RWPE2 (cell line): ENCODE results near the gene C3orf80.
"Not testable (repeated sequence)": the region's sequence is repeated elsewhere in the genome, so short reads cannot be mapped to it uniquely, and the experiment has no call there.

Experiments
- ATAC-seq: fragments of 200-7000 bp; cut with Tn5 transposase; 3 replicates; pipeline ENCODE4 v1.9.1; 2021; ENCODE audit warnings: low read depth
- DNase-seq: peaks from one replicate; pipeline ENCODE4 v3.0.0-alpha.2; 2020; ENCODE audit warnings: low spot score
- H3K27ac ChIP-seq: fragments of 450-650 bp; 2 replicates; pipeline ENCODE4 v1.5.1; 2017; ENCODE audit warnings: mild to moderate bottlenecking; ENCODE audit not compliant: poor library complexity, severe bottlenecking
- H3K27me3 ChIP-seq: fragments of 250-450 bp; sonication (Bioruptor Pico); 2 replicates; pipeline ENCODE4 v1.5.1; 2021; ENCODE audit warnings: mild to moderate bottlenecking, moderate library complexity; ENCODE audit not compliant: insufficient read depth, poor library complexity, severe bottlenecking
- H3K36me3 ChIP-seq: fragments of 250-450 bp; sonication (Bioruptor Pico); 2 replicates; pipeline ENCODE4 v1.5.1; 2020; ENCODE audit warnings: low read depth, mild to moderate bottlenecking, moderate library complexity
- H3K4me1 ChIP-seq: fragments of 250-450 bp; sonication (Bioruptor Pico); 2 replicates; pipeline ENCODE4 v1.5.1; 2021; ENCODE audit warnings: mild to moderate bottlenecking, moderate library complexity; ENCODE audit not compliant: insufficient read depth, poor library complexity, severe bottlenecking
- H3K4me3 ChIP-seq: fragments of 250-450 bp; sonication (Bioruptor Pico); 2 replicates; pipeline ENCODE4 v1.5.1; 2021; ENCODE audit warnings: mild to moderate bottlenecking, moderate library complexity; ENCODE audit not compliant: severe bottlenecking
- H3K9me3 ChIP-seq: fragments of 250-450 bp; sonication (Bioruptor Pico); 2 replicates; pipeline ENCODE4 v1.5.1; 2021; ENCODE audit warnings: mild to moderate bottlenecking, moderate library complexity; ENCODE audit not compliant: severe bottlenecking
- TF ChIP-seq, protein P1 (sequence below): fragments of 450-650 bp; IDR thresholded peaks from one replicate; pipeline ENCODE4 v1.5.1; 2017; ENCODE audit warnings: mild to moderate bottlenecking, moderate library complexity; ENCODE audit not compliant: poor library complexity, severe bottlenecking

The C3orf80 gene

GRCh38 chr3:160199108-160199507 lies 26.1 kb upstream of the C3orf80 start:
- ATAC-seq (no peak), DNase-seq (no peak)
- Histone ChIP-seq H3K9me3 (no peaks in the 10 kb centered on the region), H3K4me1 (no peaks in the 10 kb centered on the region), H3K4me3 (no peak overlapping the region), H3K36me3 (no peaks in the 10 kb centered on the region), H3K27me3 (no peaks in the 10 kb centered on the region), H3K27ac (no peak overlapping the region)
- TF ChIP-seq, protein P1, sequence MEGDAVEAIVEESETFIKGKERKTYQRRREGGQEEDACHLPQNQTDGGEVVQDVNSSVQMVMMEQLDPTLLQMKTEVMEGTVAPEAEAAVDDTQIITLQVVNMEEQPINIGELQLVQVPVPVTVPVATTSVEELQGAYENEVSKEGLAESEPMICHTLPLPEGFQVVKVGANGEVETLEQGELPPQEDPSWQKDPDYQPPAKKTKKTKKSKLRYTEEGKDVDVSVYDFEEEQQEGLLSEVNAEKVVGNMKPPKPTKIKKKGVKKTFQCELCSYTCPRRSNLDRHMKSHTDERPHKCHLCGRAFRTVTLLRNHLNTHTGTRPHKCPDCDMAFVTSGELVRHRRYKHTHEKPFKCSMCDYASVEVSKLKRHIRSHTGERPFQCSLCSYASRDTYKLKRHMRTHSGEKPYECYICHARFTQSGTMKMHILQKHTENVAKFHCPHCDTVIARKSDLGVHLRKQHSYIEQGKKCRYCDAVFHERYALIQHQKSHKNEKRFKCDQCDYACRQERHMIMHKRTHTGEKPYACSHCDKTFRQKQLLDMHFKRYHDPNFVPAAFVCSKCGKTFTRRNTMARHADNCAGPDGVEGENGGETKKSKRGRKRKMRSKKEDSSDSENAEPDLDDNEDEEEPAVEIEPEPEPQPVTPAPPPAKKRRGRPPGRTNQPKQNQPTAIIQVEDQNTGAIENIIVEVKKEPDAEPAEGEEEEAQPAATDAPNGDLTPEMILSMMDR, result no peak

DNA sequence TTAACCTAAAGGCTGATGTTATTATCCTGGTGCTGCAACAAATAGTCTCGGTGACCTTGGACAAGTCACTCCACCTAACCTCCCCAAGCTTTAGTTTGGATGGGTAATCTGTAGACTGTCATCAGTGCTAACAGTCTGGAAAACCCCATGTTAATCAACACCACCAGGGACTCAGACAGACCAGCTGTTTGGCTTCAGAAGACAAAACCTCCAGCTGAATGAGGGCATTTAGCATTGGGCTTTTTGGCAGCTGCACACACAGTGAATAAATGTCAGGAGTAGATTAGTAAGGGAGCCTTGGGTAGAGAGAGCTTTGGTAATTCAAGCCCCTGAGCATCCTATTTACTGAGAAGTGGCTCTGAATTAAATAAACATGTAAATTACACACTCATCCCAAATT lies 24.9 kb upstream of the C3orf80 start:
- TF ChIP-seq, protein P1, result no peak
- no peak for DNase-seq

DNA sequence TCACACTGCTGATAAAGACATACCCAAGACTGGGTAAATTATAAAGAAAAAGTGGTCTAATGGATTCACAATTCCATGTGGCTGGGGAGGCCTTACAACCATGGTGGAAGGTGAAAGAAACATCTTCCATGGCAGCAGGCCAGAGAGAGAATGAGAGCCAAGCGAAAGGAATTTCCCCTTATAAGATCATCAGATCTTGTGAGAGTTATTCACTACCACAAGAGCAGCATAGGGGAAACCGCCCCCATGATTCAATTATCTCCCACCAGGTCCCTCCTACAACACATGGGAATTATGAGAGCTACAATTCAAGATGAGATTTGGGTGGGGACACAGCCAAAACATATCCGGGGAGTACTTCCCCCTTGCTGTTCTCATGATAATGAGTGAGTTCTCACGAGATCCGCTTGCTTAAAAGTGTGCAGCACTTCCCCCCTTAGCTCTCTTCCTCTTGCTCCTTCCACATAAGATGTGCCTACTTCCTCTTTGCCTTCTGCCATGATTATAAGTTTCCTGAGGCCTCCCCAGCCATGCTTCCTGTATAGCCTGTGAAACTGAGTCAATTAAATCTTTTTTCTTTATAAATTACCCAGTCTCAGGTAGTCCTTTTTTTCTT lies 20.7 kb upstream of the C3orf80 start:
- H3K9me3 ChIP-seq, H3K4me3 ChIP-seq, ATAC-seq, H3K27me3 ChIP-seq, H3K36me3 ChIP-seq, H3K27ac ChIP-seq, DNase-seq, H3K4me1 ChIP-seq: not testable (repeated sequence)

More for the DNA sequence above, 24.9 kb upstream of the C3orf80 start:
- no peaks in the 10 kb centered on the region for H3K4me1 ChIP-seq
- no peak overlapping the region for H3K4me3 ChIP-seq
- H3K36me3 ChIP-seq, result no peaks in the 10 kb centered on the region
- no peaks in the 10 kb centered on the region for H3K27me3 ChIP-seq
- no peak overlapping the region for H3K27ac ChIP-seq
- no peaks in the 10 kb centered on the region for H3K9me3 ChIP-seq
- no peak for ATAC-seq

DNA sequence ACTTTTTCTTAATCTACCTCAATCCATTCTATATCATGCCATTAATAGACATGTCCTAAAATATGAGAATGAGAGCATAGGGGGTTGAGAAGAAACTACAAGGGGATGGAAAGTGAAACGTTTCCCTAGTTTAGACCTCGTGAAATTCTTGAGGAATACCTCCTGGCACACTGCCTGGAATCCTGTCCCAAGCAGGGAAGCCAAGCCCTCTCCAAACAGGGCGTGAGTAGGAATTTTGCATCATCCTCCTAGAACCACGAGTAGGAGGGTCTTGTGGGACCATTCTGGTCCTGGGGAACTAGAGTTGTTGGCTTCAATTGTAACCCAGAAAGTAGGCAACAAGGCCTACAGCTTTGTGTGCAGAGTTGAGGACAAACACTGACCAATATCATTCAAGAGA lies 19.6 kb upstream of the C3orf80 start:
- Histone ChIP-seq H3K4me3 (no peak overlapping the region), H3K27ac (no peak overlapping the region), H3K4me1 (no peaks in the 10 kb centered on the region), H3K36me3 (no peaks in the 10 kb centered on the region), H3K9me3 (no peaks in the 10 kb centered on the region), H3K27me3 (no peaks in the 10 kb centered on the region)
- no peak for ATAC-seq
- DNase-seq, result no peak
- TF ChIP-seq, protein P1, result no peak

DNA sequence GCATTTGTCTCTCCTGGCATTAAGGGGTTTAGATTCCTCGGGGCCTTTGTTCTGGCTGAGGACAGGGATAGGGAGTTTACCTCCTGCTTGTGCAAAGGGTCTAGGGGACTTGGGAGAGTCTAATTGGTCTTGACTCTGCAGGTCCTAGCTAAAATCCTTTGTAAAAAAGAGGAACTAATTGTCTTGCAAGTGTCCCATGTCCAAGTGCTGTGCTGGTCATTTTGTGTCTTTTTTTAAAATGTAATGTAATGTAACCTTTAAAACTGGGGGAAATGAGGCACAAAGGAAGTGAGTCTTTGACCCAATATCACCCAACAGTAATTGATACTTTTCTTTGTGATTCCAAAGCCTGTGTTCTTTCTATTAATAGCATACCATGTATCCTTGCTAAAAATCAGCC lies 14.9 kb upstream of the C3orf80 start:
- TF ChIP-seq, protein P1, result no peak
- DNase-seq, result no peak
- no peak overlapping the region for H3K27ac ChIP-seq
- ATAC-seq, result no peak
- H3K4me3 ChIP-seq, result no peak overlapping the region
- no peaks in the 10 kb centered on the region for H3K36me3 ChIP-seq
- no peaks in the 10 kb centered on the region for H3K9me3 ChIP-seq
- peaks cover 6% of the 10 kb centered on the region for H3K27me3 ChIP-seq
- no peaks in the 10 kb centered on the region for H3K4me1 ChIP-seq
